ENCODE measurements around the gene R3HCC1L.
"Not testable (repeated sequence)": the region's sequence is repeated elsewhere in the genome, so short reads cannot be mapped to it uniquely, and the experiment has no call there.

R3HCC1L gene

GRCh38 chr10:98134117-98134430 is 383 bp upstream of the R3HCC1L start:
- TF ChIP-seq MYC (IDR thresholded peaks at IDR 0.05; ENCODE audit: low read depth, low read length) (no peak), POLR2A (IDR thresholded peaks at IDR 0.05; ENCODE audit: extremely low read depth, insufficient read length) (no peak), MAX (IDR thresholded peaks at IDR 0.05; ENCODE audit: low read depth, low read length) (no peak)
- DNase-seq (ENCODE audit: low read depth) = no peak

GRCh38 chr10:98135222-98135899 is 904 bp downstream of the R3HCC1L start:
- peak overlapping the region; percentile 78 for H3K4me3 ChIP-seq (ENCODE audit: low read depth, low read length)
- TF ChIP-seq POLR2A (IDR thresholded peaks at IDR 0.05; ENCODE audit: extremely low read depth, insufficient read length) (no peak), MYC (IDR thresholded peaks at IDR 0.05; ENCODE audit: low read depth, low read length) (no peak), CTCF (IDR thresholded peaks at IDR 0.05; ENCODE audit: low read depth, low read length) (no peak), MAX (IDR thresholded peaks at IDR 0.05; ENCODE audit: low read depth, low read length) (no peak)
- no peak for DNase-seq (ENCODE audit: low read depth)

More at GRCh38 chr10:98134117-98134430, 383 bp upstream of the R3HCC1L start:
- peak overlapping the region; percentile 78 for H3K4me3 ChIP-seq (ENCODE audit: low read depth, low read length)

GRCh38 chr10:98136775-98137174 is 2.3 kb downstream of the R3HCC1L start:
- not testable (repeated sequence) for DNase-seq (ENCODE audit: low read depth); H3K4me3 ChIP-seq (ENCODE audit: low read depth, low read length)

- no peak overlapping the region for H3K4me3 ChIP-seq (ENCODE audit: low read depth, low read length)
- DNase-seq (ENCODE audit: low read depth) = no peak
- TF ChIP-seq MYC (IDR thresholded peaks at IDR 0.05; ENCODE audit: low read depth, low read length) = no peak
- no peak for TF ChIP-seq CTCF (IDR thresholded peaks at IDR 0.05; ENCODE audit: low read depth, low read length)
Measured at GRCh38 chr10:98138031-98138430, 3.6 kb downstream of the R3HCC1L start.

GRCh38 chr10:98139431-98139830 is 5.0 kb downstream of the R3HCC1L start:
- TF ChIP-seq POLR2A (IDR thresholded peaks at IDR 0.05; ENCODE audit: extremely low read depth, insufficient read length) = no peak
- no peak for TF ChIP-seq MAX (IDR thresholded peaks at IDR 0.05; ENCODE audit: low read depth, low read length)
- TF ChIP-seq MYC (IDR thresholded peaks at IDR 0.05; ENCODE audit: low read depth, low read length) = no peak
- TF ChIP-seq CTCF (IDR thresholded peaks at IDR 0.05; ENCODE audit: low read depth, low read length) = no peak
- DNase-seq (ENCODE audit: low read depth) = no peak
- H3K4me3 ChIP-seq (ENCODE audit: low read depth, low read length) = no peak overlapping the region

GRCh38 chr10:98141484-98142073 is 7.1 kb downstream of the R3HCC1L start:
- TF ChIP-seq POLR2A (IDR thresholded peaks at IDR 0.05; ENCODE audit: extremely low read depth, insufficient read length) (no peak), MAX (IDR thresholded peaks at IDR 0.05; ENCODE audit: low read depth, low read length) (no peak), CTCF (IDR thresholded peaks at IDR 0.05; ENCODE audit: low read depth, low read length) (no peak), MYC (IDR thresholded peaks at IDR 0.05; ENCODE audit: low read depth, low read length) (no peak)
- DNase-seq (ENCODE audit: low read depth) = no peak
- H3K4me3 ChIP-seq (ENCODE audit: low read depth, low read length) = no peak overlapping the region

GRCh38 chr10:98144985-98145384 is 10.5 kb downstream of the R3HCC1L start:
- TF ChIP-seq MYC (IDR thresholded peaks at IDR 0.05; ENCODE audit: low read depth, low read length) (no peak), MAX (IDR thresholded peaks at IDR 0.05; ENCODE audit: low read depth, low read length) (no peak), POLR2A (IDR thresholded peaks at IDR 0.05; ENCODE audit: extremely low read depth, insufficient read length) (no peak), CTCF (IDR thresholded peaks at IDR 0.05; ENCODE audit: low read depth, low read length) (no peak)
- H3K4me3 ChIP-seq (ENCODE audit: low read depth, low read length) = no peak overlapping the region
- DNase-seq (ENCODE audit: low read depth) = no peak

All from NB4 (cell line).